GM12875 (cell line): Measurements from ENCODE around the gene PDE9A.

ENCODE experiments used
- H3K4me3 ChIP-seq: one replicate; pipeline ENCODE4 v1.5.1; 2011; ENCODE audit warnings: low read depth, low read length, control low read depth
- CTCF ChIP-seq: IDR thresholded peaks from 2 replicates; pipeline ENCODE4 v1.5.1; 2011; ENCODE audit warnings: low read depth, mild to moderate bottlenecking, control low read depth, inconsistent platforms, low read length, moderate library complexity, borderline replicate concordance; ENCODE audit not compliant: insufficient read depth

The PDE9A gene

GRCh38 chr21:42671778-42672593 is 18.6 kb downstream of the PDE9A start:
- H3K4me3 ChIP-seq, result no peak overlapping the region
- no peak for TF ChIP-seq CTCF

- no peak for TF ChIP-seq CTCF
- H3K4me3 ChIP-seq, result no peak overlapping the region
These were observed 19.5 kb downstream of the PDE9A start for GRCh38 chr21:42672699-42673458.

GRCh38 chr21:42673633-42674328 is 20.4 kb downstream of the PDE9A start:
- no peak for TF ChIP-seq CTCF
- no peak overlapping the region for H3K4me3 ChIP-seq

GRCh38 chr21:42674351-42674940 is 21.0 kb downstream of the PDE9A start:
- TF ChIP-seq CTCF, result no peak

GRCh38 chr21:42675403-42675802 is 22.0 kb downstream of the PDE9A start:
- TF ChIP-seq CTCF, result no peak
- H3K4me3 ChIP-seq, result no peak overlapping the region

More at GRCh38 chr21:42674351-42674940, 21.0 kb downstream of the PDE9A start:
- H3K4me3 ChIP-seq, result no peak overlapping the region

GRCh38 chr21:42676808-42677207 is 23.4 kb downstream of the PDE9A start:
- H3K4me3 ChIP-seq, result no peak overlapping the region
- no peak for TF ChIP-seq CTCF
